Activated T-helper 17 cell treated with anti-CD3 and anti-CD28 coated beads, Interleukin-2, amount 50 U/mL, for 72 hours (primary cell): ENCODE data around the gene DIP2C. TPM values are rescaled to one million over a fixed set of nuclear protein-coding genes. Genes with fewer than 3 reads are reported as not detected.
"Not testable (repeated sequence)": the region's sequence is repeated elsewhere in the genome, so short reads cannot be mapped to it uniquely, and the experiment has no call there.

Source experiments
- ATAC-seq: fragments of 150-1000 bp; cut with Tn5 transposase; replicated peaks from 2 replicates; pipeline ENCODE4 v1.10.0; 2021; ENCODE audit warnings: mild to moderate bottlenecking, moderate library complexity
- H3K27ac Mint-ChIP-seq: one replicate; pipeline ENCODE4 v1.8.0; 2022; ENCODE audit warnings: mixed read lengths
- H3K27me3 Mint-ChIP-seq: one replicate; pipeline ENCODE4 v1.8.0; 2022; ENCODE audit warnings: mixed read lengths
- H3K36me3 Mint-ChIP-seq: one replicate; pipeline ENCODE4 v1.8.0; 2022; ENCODE audit warnings: low read depth, mild to moderate bottlenecking, mixed read lengths
- H3K4me1 Mint-ChIP-seq: one replicate; pipeline ENCODE4 v1.8.0; 2022; ENCODE audit warnings: mixed read lengths
- H3K4me3 Mint-ChIP-seq: one replicate; pipeline ENCODE4 v1.8.0; 2022; ENCODE audit warnings: mild to moderate bottlenecking, mixed read lengths
- H3K9me3 Mint-ChIP-seq: one replicate; pipeline ENCODE4 v1.8.0; 2022; ENCODE audit warnings: mixed read lengths
- total RNA-seq, 2 donors: library from RNA; stranded (reverse); gene quantifications; one replicate each; pipeline ENCODE4 v1.2.3, GENCODE V29; 2022

Gene DIP2C
- total RNA-seq, 2 donors from 2014 or later, result 1.1 to 1.9 TPM

- ATAC-seq, result no peak
Measured at GRCh38 chr10:650886-651615, 38.4 kb downstream of the DIP2C start.

GRCh38 chr10:650441-650851 is 39.0 kb downstream of the DIP2C start:
- Mint-ChIP-seq H3K4me1 (no peaks in the 10 kb centered on the region), H3K4me3 (no peak overlapping the region), H3K27me3 (peaks cover 4% of the 10 kb centered on the region), H3K36me3 (no peaks in the 10 kb centered on the region), H3K27ac (no peak overlapping the region), H3K9me3 (no peaks in the 10 kb centered on the region)
- ATAC-seq, result no peak

More at GRCh38 chr10:650886-651615, 38.4 kb downstream of the DIP2C start:
- no peaks in the 10 kb centered on the region for H3K36me3 Mint-ChIP-seq
- H3K9me3 Mint-ChIP-seq, result no peaks in the 10 kb centered on the region
- no peak overlapping the region for H3K27ac Mint-ChIP-seq
- H3K4me3 Mint-ChIP-seq, result no peak overlapping the region
- no peaks in the 10 kb centered on the region for H3K4me1 Mint-ChIP-seq
- peaks cover 4% of the 10 kb centered on the region for H3K27me3 Mint-ChIP-seq

GRCh38 chr10:649798-650440 is 39.5 kb downstream of the DIP2C start:
- no peak for ATAC-seq
- Mint-ChIP-seq H3K4me1 (no peaks in the 10 kb centered on the region), H3K36me3 (no peaks in the 10 kb centered on the region), H3K27me3 (peaks cover 4% of the 10 kb centered on the region), H3K27ac (no peak overlapping the region), H3K4me3 (no peak overlapping the region), H3K9me3 (no peaks in the 10 kb centered on the region)

- Mint-ChIP-seq H3K27ac (no peak overlapping the region), H3K36me3 (no peaks in the 10 kb centered on the region), H3K9me3 (no peaks in the 10 kb centered on the region), H3K4me1 (no peaks in the 10 kb centered on the region), H3K27me3 (peaks cover 4% of the 10 kb centered on the region), H3K4me3 (no peak overlapping the region)
- no peak for ATAC-seq
Measured at GRCh38 chr10:649445-649797, 40.0 kb downstream of the DIP2C start.

GRCh38 chr10:647019-647418 is 42.4 kb downstream of the DIP2C start:
- not testable (repeated sequence) for H3K27me3 Mint-ChIP-seq, H3K36me3 Mint-ChIP-seq, H3K9me3 Mint-ChIP-seq, H3K4me1 Mint-ChIP-seq, H3K27ac Mint-ChIP-seq, H3K4me3 Mint-ChIP-seq, ATAC-seq

- no peak for ATAC-seq
- no peaks in the 10 kb centered on the region for H3K4me1 Mint-ChIP-seq
- peaks cover 6% of the 10 kb centered on the region for H3K27me3 Mint-ChIP-seq
- no peaks in the 10 kb centered on the region for H3K9me3 Mint-ChIP-seq
- H3K4me3 Mint-ChIP-seq, result no peak overlapping the region
- no peaks in the 10 kb centered on the region for H3K36me3 Mint-ChIP-seq
- H3K27ac Mint-ChIP-seq, result no peak overlapping the region
Measured at GRCh38 chr10:646118-646524, 43.3 kb downstream of the DIP2C start.

GRCh38 chr10:644943-645334 is 44.5 kb downstream of the DIP2C start:
- no peak for ATAC-seq
- Mint-ChIP-seq H3K36me3 (no peaks in the 10 kb centered on the region), H3K9me3 (no peaks in the 10 kb centered on the region)

GRCh38 chr10:644076-644942 is 45.2 kb downstream of the DIP2C start:
- H3K4me1 Mint-ChIP-seq, result no peaks in the 10 kb centered on the region
- no peak for ATAC-seq
- H3K27ac Mint-ChIP-seq, result no peak overlapping the region
- no peaks in the 10 kb centered on the region for H3K9me3 Mint-ChIP-seq
- H3K4me3 Mint-ChIP-seq, result no peak overlapping the region
- H3K36me3 Mint-ChIP-seq, result no peaks in the 10 kb centered on the region
- H3K27me3 Mint-ChIP-seq, result peaks cover 3% of the 10 kb centered on the region

More at GRCh38 chr10:644943-645334, 44.5 kb downstream of the DIP2C start:
- Mint-ChIP-seq H3K27ac (no peak overlapping the region), H3K4me3 (no peak overlapping the region), H3K27me3 (peaks cover 3% of the 10 kb centered on the region), H3K4me1 (no peaks in the 10 kb centered on the region)

- ATAC-seq, result no peak
- Mint-ChIP-seq H3K4me1 (no peaks in the 10 kb centered on the region), H3K27ac (no peak overlapping the region), H3K36me3 (no peaks in the 10 kb centered on the region), H3K27me3 (peaks cover 5% of the 10 kb centered on the region), H3K9me3 (no peaks in the 10 kb centered on the region), H3K4me3 (no peak overlapping the region)
Measured at GRCh38 chr10:642186-642890, 47.1 kb downstream of the DIP2C start.

GRCh38 chr10:641149-642010 is 48.1 kb downstream of the DIP2C start:
- Mint-ChIP-seq H3K4me3 (no peak overlapping the region), H3K9me3 (no peaks in the 10 kb centered on the region), H3K4me1 (no peaks in the 10 kb centered on the region), H3K36me3 (no peaks in the 10 kb centered on the region), H3K27ac (no peak overlapping the region), H3K27me3 (peaks cover 10% of the 10 kb centered on the region)
- ATAC-seq, result no peak

GRCh38 chr10:640673-641045 is 48.8 kb downstream of the DIP2C start:
- no peak overlapping the region for H3K4me3 Mint-ChIP-seq
- H3K4me1 Mint-ChIP-seq, result no peaks in the 10 kb centered on the region
- ATAC-seq, result no peak
- no peaks in the 10 kb centered on the region for H3K36me3 Mint-ChIP-seq
- no peaks in the 10 kb centered on the region for H3K9me3 Mint-ChIP-seq
- H3K27ac Mint-ChIP-seq, result no peak overlapping the region
- peaks cover 13% of the 10 kb centered on the region for H3K27me3 Mint-ChIP-seq

GRCh38 chr10:639751-640672 is 49.5 kb downstream of the DIP2C start:
- peaks cover 15% of the 10 kb centered on the region for H3K27me3 Mint-ChIP-seq
- H3K9me3 Mint-ChIP-seq, result no peaks in the 10 kb centered on the region
- H3K27ac Mint-ChIP-seq, result no peak overlapping the region
- no peak overlapping the region for H3K4me3 Mint-ChIP-seq
- H3K4me1 Mint-ChIP-seq, result no peaks in the 10 kb centered on the region
- no peaks in the 10 kb centered on the region for H3K36me3 Mint-ChIP-seq
- ATAC-seq, result no peak
